ENCODE results near the gene POLG. TPM values are rescaled to one million over a fixed set of nuclear protein-coding genes. Genes with fewer than 3 reads are reported as not detected.

POLG gene
- polyA plus RNA-seq, 4 donors = 33.0 to 47.0 (median 39.0) TPM

DNA sequence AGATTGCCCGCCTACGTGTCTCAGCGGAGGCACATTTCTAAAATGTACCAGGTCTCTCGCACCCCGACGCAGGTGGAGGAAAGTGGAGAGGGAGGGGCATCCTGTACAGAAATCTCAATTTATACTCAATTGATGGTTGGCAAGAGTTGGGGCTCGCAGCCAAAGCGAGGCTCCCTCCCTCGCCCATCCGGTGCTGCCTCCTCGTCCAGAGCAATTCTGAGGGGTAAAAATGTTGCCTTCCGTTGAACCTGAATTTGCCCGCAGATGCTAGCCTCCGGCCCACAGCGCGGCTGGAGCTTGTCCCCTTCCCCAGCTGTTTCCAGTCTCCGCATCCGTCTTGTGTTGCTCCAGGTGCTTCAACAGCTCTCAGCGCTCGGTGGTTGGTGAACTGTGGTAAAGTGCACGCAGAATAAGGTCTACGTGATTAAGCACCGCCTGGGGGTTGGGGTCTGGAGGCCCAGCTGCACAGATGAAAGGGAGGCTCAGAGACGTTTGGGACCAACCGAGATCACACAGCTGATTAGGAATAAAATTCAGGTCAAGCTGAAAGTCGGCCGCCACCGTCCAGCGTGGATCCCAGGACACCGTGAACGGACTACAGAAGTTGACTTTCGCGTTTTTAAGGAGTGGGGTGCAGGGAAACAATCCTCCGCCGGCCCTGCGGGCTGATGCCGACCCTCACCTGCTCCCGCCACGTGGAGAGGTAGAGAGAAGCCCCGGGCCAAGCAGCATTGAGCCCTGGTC is 846 bp upstream of the POLG start:
- no peak for FAIRE-seq
- peaks cover 0 to 5% (median 0%) of the 10 kb centered on the region in 3 donors for H3K27me3 ChIP-seq (ENCODE audit: control insufficient read depth in 3 of 3, insufficient read depth in 3 of 3, low read length in 3 of 3)
- H3K4me3 ChIP-seq (ENCODE audit: low read depth in 1 of 3, low read length in 3 of 3) = peak overlapping the region; percentile 28 to 54 (median 36)
- peak overlapping the region in 2 of 3 donors; percentile 45 to 66 for H3K27ac ChIP-seq (ENCODE audit: low read depth in 1 of 3, low read length in 2 of 3)
- peaks cover 0 to 21% (median 10%) of the 10 kb centered on the region in 3 donors for H3K36me3 ChIP-seq (ENCODE audit: control insufficient read depth in 3 of 3, insufficient read depth in 2 of 3, low read depth in 1 of 3, low read length in 3 of 3)
- DNase-seq = no peak
- H3K4me1 ChIP-seq (ENCODE audit: control insufficient read depth in 3 of 3, insufficient read depth in 2 of 3, low read depth in 1 of 3, low read length in 2 of 3) = peaks cover 14 to 15% (median 15%) of the 10 kb centered on the region in 3 donors
- 6 to 10% (median 7%) methylated on average over 40 of the region's 40 CpGs for WGBS, 3 donors
- no peaks in the 10 kb centered on the region for H3K9me3 ChIP-seq (ENCODE audit: control insufficient read depth in 2 of 2, insufficient read depth in 1 of 2, low read depth in 1 of 2, low read length in 1 of 2)

DNA sequence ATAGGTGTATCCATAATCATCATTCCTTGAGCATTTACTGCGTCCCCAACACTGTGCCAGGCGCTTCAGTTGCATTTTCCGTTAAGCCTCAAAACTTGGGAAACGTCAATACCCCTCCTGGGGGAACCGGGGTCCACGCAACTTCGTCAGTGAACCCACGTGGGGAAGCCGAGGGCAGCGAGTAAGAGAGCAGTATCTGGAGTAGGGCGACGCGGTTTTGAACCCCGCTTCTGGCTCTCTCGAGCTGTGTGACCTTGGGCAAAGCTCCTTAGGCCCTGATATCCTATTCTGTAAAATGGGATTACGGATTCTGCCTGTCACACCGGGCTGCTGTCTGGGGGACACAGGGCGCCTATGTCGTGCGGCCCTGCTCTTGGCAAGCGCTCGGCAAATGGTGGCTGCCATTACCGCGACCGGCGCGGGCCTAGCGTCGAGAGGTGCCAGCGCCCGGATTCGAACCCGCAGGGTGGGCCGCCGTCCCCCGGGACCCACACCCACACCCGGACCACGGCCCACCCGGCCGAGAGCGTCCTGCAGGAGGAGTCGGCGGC is 590 bp downstream of the POLG start:
- DNase-seq = no peak
- Histone ChIP-seq H3K36me3 (ENCODE audit: control insufficient read depth in 3 of 3, insufficient read depth in 2 of 3, low read depth in 1 of 3, low read length in 3 of 3) (peaks cover under 1 to 34% (median 13%) of the 10 kb centered on the region in 3 donors), H3K9me3 (ENCODE audit: control insufficient read depth in 2 of 2, insufficient read depth in 1 of 2, low read depth in 1 of 2, low read length in 1 of 2) (no peaks in the 10 kb centered on the region), H3K27ac (ENCODE audit: low read depth in 1 of 3, low read length in 2 of 3) (peak overlapping the region; percentile 86 to 93 (median 91)), H3K4me3 (ENCODE audit: low read depth in 1 of 3, low read length in 3 of 3) (peak overlapping the region; percentile 82 to 89 (median 85)), H3K4me1 (ENCODE audit: control insufficient read depth in 3 of 3, insufficient read depth in 2 of 3, low read depth in 1 of 3, low read length in 2 of 3) (peaks cover 15 to 21% (median 16%) of the 10 kb centered on the region in 3 donors), H3K27me3 (ENCODE audit: control insufficient read depth in 3 of 3, insufficient read depth in 3 of 3, low read length in 3 of 3) (no peaks in the 10 kb centered on the region)
- no peak for FAIRE-seq
- 0 to 1% (median 1%) methylated on average over 31 to 43 of the region's 43 CpGs for WGBS, 3 donors

DNA sequence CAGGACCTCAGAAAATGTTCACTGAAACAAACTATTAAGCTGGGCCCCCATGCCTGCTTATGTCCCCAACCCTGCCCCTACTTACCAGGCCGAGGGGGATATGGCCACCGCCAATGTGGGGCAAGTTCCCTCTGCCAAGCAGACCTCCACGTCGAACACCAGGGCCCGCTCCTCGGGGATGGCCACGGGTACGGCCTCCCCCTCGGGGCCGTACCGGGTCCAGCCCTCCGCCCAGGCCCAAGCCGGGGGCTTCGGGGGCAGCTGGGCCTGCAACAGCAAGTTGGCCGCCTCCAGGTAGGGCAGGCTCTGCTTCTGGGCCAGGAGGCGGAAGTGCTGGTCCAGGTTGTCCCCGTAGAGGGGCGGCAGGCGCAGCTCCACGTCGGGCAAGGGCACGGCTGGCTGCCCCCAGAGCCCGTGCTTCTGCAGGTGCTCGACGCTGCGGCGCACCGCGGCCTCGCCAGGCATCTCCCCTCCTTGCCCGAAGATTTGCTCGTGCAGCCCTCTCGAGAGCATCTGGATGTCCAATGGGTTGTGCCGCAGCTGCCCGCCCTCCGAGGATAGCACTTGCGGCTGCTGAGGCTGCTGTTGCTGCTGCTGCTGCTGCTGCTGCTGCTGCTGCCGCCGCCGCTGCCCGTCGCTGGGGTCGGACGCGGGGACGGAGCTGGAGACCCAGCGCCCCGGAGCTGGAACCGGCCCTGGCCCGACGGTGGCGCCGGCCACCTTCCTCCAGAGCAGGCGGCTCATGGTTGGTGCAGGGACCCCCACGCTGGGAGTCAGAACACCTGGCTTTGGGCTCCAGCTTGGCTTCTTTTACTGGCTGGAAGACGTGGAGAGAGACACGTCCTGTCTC is 1.4 kb downstream of the POLG start:
- DNase-seq (no peak), FAIRE-seq (no peak)
- Histone ChIP-seq H3K4me1 (ENCODE audit: control insufficient read depth in 3 of 3, insufficient read depth in 2 of 3, low read depth in 1 of 3, low read length in 2 of 3) (peaks cover 15 to 21% (median 16%) of the 10 kb centered on the region in 3 donors), H3K27ac (ENCODE audit: low read depth in 1 of 3, low read length in 2 of 3) (no peak overlapping the region), H3K27me3 (ENCODE audit: control insufficient read depth in 3 of 3, insufficient read depth in 3 of 3, low read length in 3 of 3) (no peaks in the 10 kb centered on the region), H3K36me3 (ENCODE audit: control insufficient read depth in 3 of 3, insufficient read depth in 2 of 3, low read depth in 1 of 3, low read length in 3 of 3) (peaks cover 8 to 42% (median 16%) of the 10 kb centered on the region in 3 donors), H3K4me3 (ENCODE audit: low read depth in 1 of 3, low read length in 3 of 3) (peak overlapping the region in 2 of 3 donors; percentile 82 to 89), H3K9me3 (ENCODE audit: control insufficient read depth in 2 of 2, insufficient read depth in 1 of 2, low read depth in 1 of 2, low read length in 1 of 2) (no peaks in the 10 kb centered on the region)
- WGBS, 3 donors = 90 to 91% (median 90%) methylated on average over 49 to 57 of the region's 57 CpGs

DNA sequence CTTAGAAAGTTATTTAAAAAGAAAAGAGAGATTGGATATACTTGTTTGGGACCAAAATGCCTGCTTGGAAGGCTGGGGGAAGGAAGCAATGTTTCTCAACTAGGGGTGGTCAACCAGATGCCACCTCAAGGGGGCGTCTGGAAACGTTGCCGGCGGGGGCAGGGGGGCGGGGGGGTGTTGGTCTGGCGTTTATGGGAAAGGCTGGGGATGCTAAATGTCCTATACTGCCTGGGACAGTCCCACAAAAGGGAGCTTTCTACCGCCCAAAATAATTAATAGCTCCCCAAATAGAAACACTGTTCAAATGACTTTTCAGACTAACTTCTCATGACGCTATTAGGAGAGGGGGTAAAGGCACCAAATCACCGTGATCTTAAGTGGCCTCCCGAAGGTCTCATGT is 2.2 kb downstream of the POLG start:
- no peaks in the 10 kb centered on the region for H3K27me3 ChIP-seq (ENCODE audit: control insufficient read depth in 3 of 3, insufficient read depth in 3 of 3, low read length in 3 of 3)
- H3K4me1 ChIP-seq (ENCODE audit: control insufficient read depth in 3 of 3, insufficient read depth in 2 of 3, low read depth in 1 of 3, low read length in 2 of 3) = peaks cover 15 to 21% (median 16%) of the 10 kb centered on the region in 3 donors
- DNase-seq (peak in 1 of 2 donors; percentile 24), FAIRE-seq (no peak)
- H3K4me3 ChIP-seq (ENCODE audit: low read depth in 1 of 3, low read length in 3 of 3) = no peak overlapping the region
- WGBS, 3 donors = 26 to 38% (median 28%) methylated on average over 10 of the region's 10 CpGs
- H3K9me3 ChIP-seq (ENCODE audit: control insufficient read depth in 2 of 2, insufficient read depth in 1 of 2, low read depth in 1 of 2, low read length in 1 of 2) = no peaks in the 10 kb centered on the region
- H3K27ac ChIP-seq (ENCODE audit: low read depth in 1 of 3, low read length in 2 of 3) = no peak overlapping the region
- peaks cover 10 to 48% (median 19%) of the 10 kb centered on the region in 3 donors for H3K36me3 ChIP-seq (ENCODE audit: control insufficient read depth in 3 of 3, insufficient read depth in 2 of 3, low read depth in 1 of 3, low read length in 3 of 3)

DNA sequence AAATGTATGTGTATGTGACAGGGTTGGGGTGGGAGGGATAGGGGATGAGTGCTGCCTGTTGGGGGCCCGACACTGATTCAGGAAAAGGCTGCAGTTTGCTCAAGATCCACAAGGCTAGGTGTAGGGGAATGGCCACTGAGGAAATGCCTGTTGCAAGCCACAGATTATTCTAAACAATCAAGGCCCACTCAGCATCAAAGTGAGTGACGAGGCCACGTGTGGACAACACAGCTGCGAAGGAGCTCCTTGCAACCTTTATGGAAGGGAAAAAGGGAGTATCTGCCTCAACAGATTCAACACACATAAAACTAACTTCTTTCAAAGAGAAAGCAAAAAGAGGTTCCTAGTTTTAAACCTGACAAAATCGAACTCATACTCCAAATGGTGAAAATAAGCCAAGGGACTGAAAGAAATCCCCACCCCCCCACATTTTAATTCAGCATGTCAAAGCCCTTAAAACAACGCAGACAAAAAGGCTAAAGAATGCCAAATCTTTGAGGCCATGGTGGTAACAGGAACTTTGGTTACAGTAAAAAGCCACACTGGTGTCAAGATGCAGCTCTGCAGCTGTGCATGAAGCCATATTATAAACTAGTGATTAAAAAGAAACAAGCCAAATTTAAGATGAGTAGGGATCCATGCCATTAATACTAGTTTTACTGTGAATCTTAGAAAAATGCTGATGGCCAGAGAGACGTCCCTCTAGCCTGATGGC is 3.6 kb downstream of the POLG start:
- Histone ChIP-seq H3K36me3 (ENCODE audit: control insufficient read depth in 3 of 3, insufficient read depth in 2 of 3, low read depth in 1 of 3, low read length in 3 of 3) (peaks cover 15 to 62% (median 23%) of the 10 kb centered on the region in 3 donors), H3K4me1 (ENCODE audit: control insufficient read depth in 3 of 3, insufficient read depth in 2 of 3, low read depth in 1 of 3, low read length in 2 of 3) (peaks cover 15 to 21% (median 16%) of the 10 kb centered on the region in 3 donors), H3K9me3 (ENCODE audit: control insufficient read depth in 2 of 2, insufficient read depth in 1 of 2, low read depth in 1 of 2, low read length in 1 of 2) (no peaks in the 10 kb centered on the region), H3K27ac (ENCODE audit: low read depth in 1 of 3, low read length in 2 of 3) (peak overlapping the region in 1 of 3 donors; percentile 6), H3K27me3 (ENCODE audit: control insufficient read depth in 3 of 3, insufficient read depth in 3 of 3, low read length in 3 of 3) (no peaks in the 10 kb centered on the region), H3K4me3 (ENCODE audit: low read depth in 1 of 3, low read length in 3 of 3) (peak overlapping the region in 1 of 3 donors; percentile 4)
- FAIRE-seq = no peak
- 47 to 72% (median 50%) methylated on average over 7 of the region's 7 CpGs for WGBS, 3 donors
- DNase-seq = no peak

DNA sequence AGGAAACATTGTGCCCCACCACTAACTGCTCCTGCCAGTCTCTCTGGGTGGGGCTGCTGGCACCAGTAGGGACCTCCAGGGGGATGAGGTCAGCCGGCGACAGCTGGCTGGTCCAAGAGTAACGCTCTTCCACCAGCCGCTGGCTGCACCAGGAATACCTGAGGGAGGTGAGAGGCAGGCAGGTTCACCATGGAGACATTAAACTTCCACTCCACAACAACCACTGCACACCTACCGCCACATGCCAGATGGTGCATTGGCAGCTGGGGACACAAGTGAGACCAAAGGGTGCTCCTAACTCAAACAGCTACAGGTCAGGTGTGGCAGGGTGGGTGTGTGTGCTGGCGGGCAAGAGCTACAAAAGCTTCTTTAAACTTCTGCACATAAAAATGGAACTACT is 4.5 kb downstream of the POLG start:
- peaks cover 15 to 21% (median 16%) of the 10 kb centered on the region in 3 donors for H3K4me1 ChIP-seq (ENCODE audit: control insufficient read depth in 3 of 3, insufficient read depth in 2 of 3, low read depth in 1 of 3, low read length in 2 of 3)
- peaks cover 23 to 71% (median 32%) of the 10 kb centered on the region in 3 donors for H3K36me3 ChIP-seq (ENCODE audit: control insufficient read depth in 3 of 3, insufficient read depth in 2 of 3, low read depth in 1 of 3, low read length in 3 of 3)
- peak; percentile 51 to 80 for DNase-seq
- WGBS, 3 donors = 18 to 61% (median 31%) methylated on average over 6 of the region's 6 CpGs
- peak overlapping the region in 1 of 3 donors; percentile 58 for H3K27ac ChIP-seq (ENCODE audit: low read depth in 1 of 3, low read length in 2 of 3)
- H3K27me3 ChIP-seq (ENCODE audit: control insufficient read depth in 3 of 3, insufficient read depth in 3 of 3, low read length in 3 of 3) = no peaks in the 10 kb centered on the region
- no peak overlapping the region for H3K4me3 ChIP-seq (ENCODE audit: low read depth in 1 of 3, low read length in 3 of 3)
- FAIRE-seq = no peak
- H3K9me3 ChIP-seq (ENCODE audit: control insufficient read depth in 2 of 2, insufficient read depth in 1 of 2, low read depth in 1 of 2, low read length in 1 of 2) = no peaks in the 10 kb centered on the region

DNA sequence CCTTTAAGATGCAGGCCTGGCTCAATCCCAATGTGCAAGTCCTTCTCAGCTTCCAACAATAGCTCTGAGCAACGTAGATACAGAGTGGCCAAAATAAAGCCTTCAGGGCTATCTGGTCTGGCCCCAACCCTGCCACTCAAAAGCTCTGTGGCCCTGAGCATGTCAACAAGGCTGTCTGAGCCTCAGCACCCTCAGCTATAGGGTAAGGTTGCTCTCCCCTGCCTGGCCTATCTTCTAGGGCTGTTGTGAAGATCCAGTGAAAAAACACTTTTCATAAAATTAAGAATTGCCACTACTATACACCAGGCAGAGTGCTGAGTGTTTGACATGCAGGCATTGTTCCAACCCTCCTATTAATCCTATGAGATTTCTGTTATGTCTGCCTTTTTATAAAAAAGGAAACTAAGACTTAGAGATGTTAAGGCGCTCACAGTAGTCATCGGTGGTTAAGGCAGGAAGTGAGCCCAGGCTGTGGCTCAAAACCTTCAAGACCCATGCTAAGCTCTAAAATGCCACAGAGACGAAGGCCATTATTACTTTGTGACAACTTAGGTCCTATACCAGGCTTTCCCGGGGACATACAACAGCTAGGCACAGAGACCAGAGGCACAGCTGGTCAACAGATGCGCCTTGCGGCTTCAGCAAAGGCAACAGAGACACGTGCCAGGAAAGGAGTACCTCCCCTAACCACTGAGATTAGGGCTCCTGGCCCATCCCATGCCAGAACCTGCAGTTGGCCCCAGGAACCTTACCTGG is 5.1 kb downstream of the POLG start:
- DNase-seq (no peak), FAIRE-seq (no peak)
- H3K4me3 ChIP-seq (ENCODE audit: low read depth in 1 of 3, low read length in 3 of 3) = no peak overlapping the region
- H3K36me3 ChIP-seq (ENCODE audit: control insufficient read depth in 3 of 3, insufficient read depth in 2 of 3, low read depth in 1 of 3, low read length in 3 of 3) = peaks cover 28 to 76% (median 33%) of the 10 kb centered on the region in 3 donors
- H3K27me3 ChIP-seq (ENCODE audit: control insufficient read depth in 3 of 3, insufficient read depth in 3 of 3, low read length in 3 of 3) = no peaks in the 10 kb centered on the region
- WGBS, 3 donors = 32 to 56% (median 35%) methylated on average over 8 of the region's 8 CpGs
- H3K9me3 ChIP-seq (ENCODE audit: control insufficient read depth in 2 of 2, insufficient read depth in 1 of 2, low read depth in 1 of 2, low read length in 1 of 2) = no peaks in the 10 kb centered on the region
- H3K27ac ChIP-seq (ENCODE audit: low read depth in 1 of 3, low read length in 2 of 3) = peak overlapping the region in 2 of 3 donors; percentile 58
- H3K4me1 ChIP-seq (ENCODE audit: control insufficient read depth in 3 of 3, insufficient read depth in 2 of 3, low read depth in 1 of 3, low read length in 2 of 3) = peaks cover 15 to 21% (median 16%) of the 10 kb centered on the region in 3 donors

Measured in small intestine (tissue), 7 donors.